GM21737 (cell line): Measurements from ENCODE around the gene SUN1.
"Not testable (repeated sequence)": the region's sequence is repeated elsewhere in the genome, so short reads cannot be mapped to it uniquely, and the experiment has no call there.

Experiments used
- ATAC-seq: cut with Tn5 transposase; IDR thresholded peaks from one replicate; pipeline ENCODE4 v1.9.1; 2021; ENCODE audit warnings: mild to moderate bottlenecking, moderate library complexity; ENCODE audit not compliant: unreplicated experiment

SUN1 gene

DNA sequence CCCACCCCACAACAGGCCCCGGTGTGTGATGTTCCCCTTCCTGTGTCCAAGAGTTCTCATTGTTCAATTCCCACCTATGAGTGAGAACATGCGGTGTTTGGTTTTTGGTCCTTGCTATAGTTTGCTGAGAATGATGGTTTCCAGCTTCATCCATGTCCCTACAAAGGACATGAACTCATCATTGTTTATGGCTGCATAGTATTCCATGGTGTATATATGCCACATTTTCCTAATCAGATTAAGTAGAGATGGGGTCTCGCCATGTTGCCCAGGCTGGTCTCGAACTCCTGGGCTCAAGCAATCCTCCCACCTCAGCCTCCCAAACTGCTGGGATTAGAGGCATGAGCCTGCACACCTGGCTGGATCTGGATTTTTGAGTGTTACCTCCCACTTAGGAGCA is 28.5 kb upstream of the SUN1 start:
- ATAC-seq = not testable (repeated sequence)

DNA sequence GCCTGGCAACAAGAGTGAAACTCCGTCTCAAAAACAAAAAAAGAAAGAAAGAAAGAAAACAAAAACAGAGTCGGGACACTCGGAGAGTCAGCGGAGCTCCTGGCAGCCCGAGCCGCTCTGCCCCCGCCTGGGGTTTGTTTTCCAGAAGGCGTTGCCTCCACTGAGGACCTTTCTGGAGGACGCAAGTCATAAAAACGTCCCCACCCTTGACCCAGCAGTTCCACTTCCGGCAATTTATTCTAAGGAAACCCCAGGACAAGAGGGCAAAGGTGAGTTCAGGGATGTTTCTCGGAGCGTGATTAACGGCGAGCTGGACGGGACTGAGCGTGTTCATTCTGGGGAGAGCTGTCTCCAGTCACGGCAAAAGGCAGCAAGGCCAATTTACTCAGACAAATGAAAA is 27.0 kb upstream of the SUN1 start:
- ATAC-seq = no peak

DNA sequence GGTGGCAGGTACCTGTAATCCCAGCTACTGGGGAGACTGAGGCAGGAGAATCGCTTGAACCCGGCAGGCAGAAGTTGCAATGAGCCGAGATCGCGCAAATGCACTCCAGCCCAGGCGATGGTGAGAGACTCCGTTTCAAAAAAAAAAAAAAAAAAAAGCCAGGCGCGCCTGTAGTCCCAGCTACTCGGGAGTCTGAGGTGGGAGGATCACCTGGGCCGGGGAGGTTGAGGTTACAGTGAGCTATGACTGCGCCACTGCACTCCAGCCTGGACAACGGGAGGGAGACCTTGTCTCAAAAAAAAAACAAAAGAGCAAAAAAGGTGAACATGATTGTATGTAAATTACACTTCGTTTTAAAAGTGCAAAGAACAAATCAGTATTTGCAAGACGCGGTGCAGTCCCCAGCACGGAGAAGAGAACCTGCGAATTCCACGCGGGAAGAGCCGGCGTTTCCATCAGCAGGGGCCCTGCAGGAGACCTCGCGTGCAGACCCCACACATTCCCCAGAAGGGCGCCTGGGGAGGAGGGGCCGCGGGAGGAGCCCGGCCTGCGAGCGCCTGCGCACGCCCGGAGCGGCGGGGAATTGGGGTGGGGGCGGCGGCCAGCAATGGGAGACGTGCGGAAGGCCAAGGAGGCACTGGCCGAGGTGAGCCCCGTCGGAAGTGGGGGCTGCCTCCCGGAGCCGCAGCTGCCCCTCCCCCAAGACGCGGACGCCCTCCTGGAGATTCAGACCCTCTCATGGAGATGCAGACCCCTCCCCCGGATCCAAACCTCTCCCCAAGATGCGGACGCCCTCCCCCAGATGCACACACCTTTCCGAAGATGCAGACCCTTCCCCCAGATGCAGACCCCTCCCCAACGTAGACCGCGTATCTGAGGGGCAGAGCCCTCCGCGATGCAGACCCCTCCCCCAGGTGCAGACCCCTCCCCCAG is 16.7 kb upstream of the SUN1 start:
- ATAC-seq = no peak

DNA sequence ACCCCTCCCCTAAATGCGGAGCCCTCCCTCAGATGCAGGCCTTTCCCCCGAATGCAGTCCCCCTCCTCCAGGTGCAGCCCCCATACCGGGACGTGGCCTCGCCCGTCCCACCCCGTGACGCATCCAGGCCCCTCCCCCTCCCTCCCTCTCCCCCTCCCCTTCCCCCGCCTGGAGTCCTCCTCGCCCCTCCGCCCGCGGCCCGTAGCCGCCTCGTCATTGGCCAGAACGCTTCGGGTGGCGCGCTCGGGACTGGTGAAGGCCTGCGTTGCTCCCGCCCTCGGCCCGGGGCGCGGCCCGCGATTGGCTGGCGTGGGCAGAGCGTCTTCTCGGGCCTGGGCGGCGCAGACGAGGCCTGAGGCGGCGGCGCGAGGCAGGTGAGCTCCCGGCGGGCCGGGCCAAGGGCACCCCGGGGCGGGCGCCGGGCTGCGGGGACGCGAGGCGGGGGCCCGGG is 16.0 kb upstream of the SUN1 start:
- ATAC-seq = peak; percentile 89

DNA sequence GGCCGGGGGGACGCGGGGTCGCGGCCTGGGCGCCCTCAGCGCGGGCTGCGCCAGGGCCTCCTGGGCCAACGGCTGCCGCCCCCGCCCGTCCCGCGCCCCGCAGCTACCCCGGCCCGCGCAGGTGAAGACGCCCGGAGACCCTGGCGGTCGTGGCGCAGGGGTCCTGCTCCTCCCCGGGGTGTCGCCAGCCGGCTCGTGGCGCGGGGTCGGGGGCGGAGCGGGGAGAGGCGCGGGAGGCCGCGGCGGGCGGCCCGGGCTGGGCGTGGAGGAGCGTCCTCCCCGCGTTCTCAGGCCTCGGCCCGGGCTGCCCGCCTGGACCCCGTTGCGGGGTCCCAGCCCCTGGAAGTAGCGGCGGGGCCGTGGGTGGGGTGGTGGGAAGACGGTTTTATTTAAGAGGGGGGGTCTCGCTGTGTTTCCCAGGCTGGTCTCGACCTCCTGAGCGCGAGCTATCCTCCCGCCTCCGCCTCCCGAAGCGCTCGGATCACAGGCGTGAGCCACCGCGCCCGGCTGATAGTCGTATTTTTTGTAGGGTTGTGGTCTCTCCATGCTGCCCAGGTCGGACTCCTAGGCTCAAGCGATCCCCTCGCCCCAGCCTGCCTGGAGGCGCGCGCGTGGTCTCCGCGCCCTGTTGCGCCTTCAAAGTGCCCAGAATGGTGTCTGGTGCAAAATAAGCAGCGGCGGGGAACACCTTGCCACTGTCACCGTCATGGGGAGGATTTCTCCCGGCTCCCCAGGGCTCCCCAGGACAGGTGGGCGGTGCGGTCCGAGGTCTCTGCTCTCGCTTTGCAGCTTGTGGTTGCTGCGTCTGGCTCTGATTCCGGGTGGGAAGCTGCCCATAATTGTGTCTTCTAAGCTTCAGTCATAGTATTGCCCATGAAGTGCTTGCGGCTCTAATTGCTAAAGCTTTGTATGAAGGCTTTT is 15.3 kb upstream of the SUN1 start:
- ATAC-seq = peak; percentile 11

DNA sequence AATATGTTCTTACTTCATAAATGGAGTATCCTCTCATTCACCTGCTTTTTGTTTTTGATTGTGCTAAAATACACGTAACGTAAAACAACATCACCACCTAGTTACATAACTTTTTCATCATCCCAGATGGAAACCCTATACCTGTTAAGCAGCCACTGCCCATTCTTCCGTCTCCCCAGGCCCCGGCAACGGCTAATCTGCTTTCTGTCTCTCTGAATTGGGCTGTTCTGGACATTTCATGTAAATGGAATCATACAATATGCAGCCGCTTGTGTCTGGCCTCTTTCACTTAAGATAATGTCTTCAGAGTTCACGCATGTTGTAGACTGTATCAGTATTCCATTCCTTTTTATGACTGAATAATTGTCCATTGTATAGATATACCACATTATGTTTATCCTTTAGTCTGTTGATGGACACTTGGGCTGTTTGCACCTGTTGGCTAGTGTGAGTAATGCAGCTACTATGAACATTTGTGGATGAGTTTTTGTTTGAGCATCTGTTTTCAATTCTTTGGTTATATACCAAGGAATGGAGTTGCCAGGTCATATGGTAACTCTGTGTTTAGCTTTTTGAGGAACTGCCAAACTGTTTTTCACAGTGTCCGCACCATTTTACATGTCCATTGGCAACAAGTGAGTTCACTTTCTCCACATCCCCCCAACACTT is 14.1 kb upstream of the SUN1 start:
- no peak for ATAC-seq

DNA sequence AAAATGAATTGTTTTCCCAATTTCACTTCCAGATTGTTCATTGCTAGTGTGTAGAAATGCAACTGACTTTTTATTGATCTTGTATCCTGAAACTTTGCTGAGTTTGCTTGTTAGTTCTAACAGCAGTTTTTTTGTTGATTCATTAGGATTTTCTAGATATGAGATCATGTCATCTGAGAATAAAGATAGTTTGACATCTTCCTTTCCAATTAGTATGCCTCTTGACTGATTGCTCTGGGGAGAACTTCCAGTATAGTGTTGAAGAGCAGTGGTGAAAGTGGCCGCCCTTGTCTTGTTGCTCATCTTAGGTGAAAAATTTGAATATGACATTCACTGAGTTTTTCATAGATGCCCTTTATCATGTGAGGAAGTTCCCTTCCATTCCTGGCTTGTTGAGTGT is 11.9 kb upstream of the SUN1 start:
- no peak for ATAC-seq

DNA sequence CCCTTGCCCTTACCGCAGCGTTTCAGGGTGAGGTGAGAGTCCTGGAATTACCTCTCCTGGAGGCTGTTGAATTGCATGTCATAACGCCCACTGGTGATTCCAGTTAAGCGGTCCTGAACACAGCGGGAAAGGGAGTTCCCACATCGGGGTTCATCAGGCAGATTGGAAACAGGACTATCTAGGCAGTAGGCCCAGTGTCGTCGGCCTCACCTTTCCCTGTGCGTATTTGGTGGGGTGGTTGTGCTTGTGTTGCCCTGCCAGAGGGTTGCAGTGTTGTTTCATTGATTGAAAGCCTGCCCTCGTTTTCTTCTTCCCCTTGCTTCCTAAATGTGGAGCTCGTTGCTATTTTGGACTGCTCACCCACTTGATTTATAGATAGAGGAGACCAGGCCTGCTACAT is 10.6 kb upstream of the SUN1 start:
- no peak for ATAC-seq

DNA sequence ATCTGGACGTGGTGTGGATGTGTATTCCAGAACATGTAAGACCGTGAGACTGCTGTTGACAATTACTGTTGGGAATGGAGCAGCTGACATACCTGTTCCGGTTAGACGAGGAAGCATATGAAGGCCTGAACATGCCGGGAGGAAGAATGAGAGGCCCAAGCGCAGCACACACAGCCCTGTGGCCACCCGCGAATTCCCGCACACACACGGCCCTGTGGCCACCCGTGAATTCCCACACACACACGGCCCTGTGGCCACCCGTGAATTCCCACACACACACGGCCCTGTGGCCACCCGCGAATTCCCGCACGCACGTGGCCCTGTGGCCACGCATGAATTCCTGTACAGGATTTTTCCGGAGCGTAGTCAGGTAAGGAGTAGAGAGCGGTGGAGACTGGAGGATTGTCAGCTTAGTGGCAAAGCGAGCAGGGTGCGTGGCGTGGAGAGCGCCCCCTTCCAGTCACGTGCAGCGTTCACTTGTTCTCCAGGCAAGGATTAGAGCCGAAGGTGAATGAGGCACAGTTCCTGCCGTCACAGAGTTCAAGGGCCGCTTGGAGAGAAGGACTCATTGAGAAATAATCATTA is 9.5 kb upstream of the SUN1 start:
- no peak for ATAC-seq

DNA sequence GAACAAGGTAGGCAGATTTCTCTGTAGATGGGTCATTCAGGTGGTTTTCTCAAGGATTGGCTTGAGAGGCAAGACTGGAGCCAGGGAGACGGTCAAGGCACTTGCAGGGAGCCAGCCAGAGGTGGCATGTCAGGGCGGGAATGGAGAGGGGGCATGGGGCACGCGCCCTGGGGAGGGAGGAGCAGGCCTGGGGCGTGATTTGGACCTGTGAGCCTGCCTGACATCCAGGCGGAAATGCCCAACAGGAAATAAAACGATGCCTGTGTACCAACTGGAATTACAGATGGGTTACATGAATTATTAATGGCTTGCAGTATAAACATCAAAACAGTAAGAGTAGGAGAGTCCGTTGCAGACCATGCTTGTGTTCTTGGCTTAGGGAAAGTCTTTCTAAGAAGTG is 8.6 kb upstream of the SUN1 start:
- ATAC-seq = no peak

DNA sequence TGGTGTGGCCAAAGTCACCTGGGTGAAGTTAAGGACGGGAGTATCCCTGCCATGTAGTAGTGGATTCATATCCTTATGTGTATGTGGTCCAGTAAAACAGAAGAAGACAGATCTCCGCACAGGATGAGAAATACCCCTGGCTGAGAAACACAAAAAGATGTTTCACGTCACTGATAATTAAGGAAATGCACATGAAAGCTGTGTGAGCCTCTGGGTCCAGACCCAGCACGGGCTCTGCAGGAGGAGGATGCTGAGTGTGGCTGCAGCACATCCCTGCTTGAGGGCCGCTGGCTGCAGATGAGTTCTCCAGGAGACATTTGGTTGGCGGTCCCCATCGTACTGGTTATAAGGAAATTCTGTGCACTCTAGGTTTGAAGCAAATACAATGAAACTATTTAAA is 8.2 kb upstream of the SUN1 start:
- ATAC-seq = no peak

DNA sequence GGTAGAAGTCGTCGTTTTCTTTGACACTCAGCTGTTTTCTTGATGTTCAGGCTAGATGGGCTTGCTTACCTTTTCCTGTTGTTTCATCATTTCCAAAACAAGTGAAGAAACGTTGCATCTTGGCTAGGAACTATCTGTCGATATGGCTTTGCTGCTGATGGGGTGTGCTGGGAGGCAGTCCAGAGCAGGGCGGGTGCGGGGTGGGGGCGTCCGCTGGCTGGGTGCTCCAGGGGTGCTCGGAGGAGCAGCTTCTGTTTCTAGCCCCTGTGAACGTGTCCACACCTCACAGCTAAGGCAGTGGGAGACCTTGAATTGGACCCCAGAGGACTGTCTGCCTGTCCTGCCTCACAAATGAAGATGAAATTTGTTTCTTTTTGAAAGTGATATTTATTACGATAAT is 7.6 kb upstream of the SUN1 start:
- ATAC-seq = no peak

DNA sequence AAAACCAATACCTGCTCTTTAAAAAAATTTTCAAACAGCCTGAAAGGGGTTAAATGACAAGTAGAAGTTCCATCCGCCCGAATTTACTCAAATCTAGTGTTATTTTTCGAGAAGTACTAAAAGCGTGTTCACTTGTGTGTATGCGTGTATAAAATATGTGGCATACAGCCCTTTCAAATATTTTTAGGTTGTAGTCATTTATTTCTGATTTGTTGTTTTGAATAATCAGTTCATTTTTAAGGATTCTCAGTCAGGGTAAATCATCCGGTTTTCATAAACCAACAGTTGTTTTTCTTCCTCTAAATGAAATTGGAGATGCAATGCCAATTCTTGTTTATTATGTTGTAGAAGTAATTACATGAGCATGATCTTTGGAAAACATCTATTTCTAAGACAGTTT is 6.9 kb upstream of the SUN1 start:
- ATAC-seq = no peak

DNA sequence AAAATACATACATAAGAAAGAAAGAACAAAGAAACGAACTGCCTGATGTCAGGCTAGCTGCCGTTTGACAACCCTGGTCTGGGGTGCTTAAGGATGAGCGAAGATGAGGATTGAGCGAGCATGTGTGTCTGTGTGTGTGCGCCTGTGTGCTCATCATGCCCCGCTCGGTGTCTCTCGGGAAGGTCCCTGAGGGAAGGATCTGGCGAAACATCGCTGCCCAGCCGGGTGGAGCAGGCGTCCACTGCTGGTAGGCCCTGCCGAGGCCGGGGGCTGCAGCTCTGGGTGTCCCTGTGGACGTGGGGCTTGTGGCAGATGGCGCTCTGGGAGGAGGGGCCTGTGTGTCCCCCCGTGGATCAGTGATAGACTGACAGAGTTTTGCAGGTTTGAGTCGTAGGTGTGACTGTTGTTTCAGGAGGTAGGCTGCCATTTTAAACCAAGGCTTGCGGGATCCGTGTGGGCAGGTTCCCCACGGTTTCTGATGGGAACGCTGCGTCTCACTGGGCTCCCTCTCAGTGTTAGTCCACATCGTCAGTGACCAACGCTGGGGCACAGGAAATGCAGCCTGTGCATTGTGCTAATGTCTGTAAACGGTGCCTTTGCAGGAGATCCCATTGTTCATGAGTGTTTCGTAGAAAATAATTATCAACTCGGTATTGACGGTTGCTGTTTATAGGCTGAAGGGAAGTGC is 5.9 kb upstream of the SUN1 start:
- ATAC-seq = no peak

DNA sequence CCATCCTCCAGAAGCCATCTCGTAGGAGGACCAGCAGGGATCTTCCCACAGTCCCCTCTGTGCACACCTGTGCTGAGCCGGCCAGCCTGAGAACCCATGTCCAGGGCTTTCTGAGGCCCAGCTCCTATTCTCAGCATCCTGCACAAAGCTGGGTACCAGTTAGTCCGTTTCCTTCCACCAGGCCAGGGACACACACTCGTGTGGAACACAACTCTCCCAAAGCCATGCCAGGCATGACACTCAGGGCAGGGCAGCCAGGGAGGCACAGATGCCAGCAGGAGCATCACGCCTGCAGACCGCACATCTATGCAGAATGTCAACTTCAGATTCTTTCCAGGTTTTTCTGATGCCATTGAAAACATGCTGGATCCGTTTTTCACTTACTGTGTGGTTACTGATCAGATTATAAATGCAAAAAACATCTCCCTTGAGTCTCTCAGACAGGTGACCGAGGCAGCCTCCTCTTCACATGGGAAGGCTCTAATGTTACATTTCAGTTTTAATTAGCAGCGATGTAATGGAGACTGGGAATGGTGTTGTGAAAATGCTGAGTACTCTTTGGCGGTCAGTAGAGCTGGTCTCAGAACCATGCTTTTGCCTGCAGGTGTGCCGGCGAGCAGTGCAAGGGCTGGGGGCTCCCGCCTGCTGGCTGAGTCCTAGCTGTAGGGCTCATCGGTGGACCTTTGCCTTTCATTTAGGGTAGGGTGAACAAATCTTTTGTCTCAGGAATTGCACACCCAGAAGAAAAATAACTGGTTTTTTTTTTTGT is 3.3 kb upstream of the SUN1 start:
- ATAC-seq = no peak

DNA sequence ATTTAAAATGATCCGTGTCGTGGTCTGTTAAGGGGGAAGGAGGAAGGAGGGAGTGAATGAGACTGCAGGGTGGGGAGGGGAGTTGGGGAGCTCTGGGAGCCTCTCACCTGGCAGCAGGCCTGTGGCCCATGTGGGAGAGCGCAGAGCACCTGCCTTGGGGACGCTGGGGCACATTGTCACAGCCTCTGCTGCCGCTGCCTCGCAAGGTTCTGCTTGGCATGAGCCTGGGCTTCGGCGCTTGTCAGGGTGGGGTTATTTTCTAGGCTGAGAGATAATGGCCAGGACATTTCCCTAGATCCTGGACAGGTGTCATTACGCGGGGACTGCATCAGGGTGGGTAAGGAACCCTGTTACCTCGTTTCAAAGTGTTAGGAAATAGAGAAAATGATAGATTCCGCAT is 2.2 kb upstream of the SUN1 start:
- no peak for ATAC-seq

DNA sequence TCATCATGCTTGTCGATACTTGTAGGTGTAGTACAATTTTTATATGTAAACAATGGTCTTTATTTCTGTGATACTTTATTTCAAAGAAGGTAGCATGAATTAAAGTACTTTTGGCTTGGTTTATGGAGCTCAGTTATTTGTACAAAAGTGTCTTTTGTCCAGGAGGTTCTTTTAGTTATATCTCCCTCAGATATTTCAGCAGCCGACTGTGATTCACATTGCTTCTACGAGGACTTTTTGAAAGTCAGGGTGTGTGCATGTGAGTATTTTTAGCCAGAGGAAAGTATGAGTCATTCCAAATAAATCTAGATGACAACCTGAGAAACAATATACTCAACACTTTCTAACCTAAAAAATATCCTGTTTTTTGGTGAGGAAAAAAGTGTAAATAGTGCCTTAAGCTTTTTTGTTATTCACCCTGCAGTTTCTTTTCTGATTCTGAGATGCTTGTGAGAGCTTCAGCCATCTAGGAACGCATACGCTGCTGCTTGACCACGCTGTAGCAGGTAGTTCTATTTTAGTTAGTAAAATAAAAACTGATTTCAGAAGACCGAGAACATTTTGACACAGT is 595 bp upstream of the SUN1 start:
- peak; percentile 50 for ATAC-seq

DNA sequence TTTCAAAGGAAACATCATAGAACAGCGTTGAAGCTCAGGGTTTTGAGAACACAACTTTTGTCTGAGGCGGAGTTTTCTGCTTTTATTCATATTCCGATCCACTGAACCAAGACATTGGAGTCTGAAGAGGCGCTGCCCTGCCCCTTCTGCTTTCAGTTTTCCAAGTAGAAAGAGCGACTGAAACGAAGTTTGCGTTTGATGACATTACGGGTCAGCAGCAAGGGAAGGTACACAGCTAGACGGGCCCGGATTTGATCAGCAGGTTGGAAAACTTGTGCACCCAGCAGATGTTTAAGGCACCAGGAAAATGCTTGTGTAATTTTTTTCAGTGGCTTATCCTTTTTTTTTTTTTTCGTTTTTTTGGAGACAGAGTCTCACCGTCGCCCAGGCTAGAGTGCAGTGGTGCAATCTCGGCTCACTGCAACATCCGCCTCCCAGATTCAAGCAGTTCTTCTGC is 720 bp downstream of the SUN1 start:
- ATAC-seq = no peak

DNA sequence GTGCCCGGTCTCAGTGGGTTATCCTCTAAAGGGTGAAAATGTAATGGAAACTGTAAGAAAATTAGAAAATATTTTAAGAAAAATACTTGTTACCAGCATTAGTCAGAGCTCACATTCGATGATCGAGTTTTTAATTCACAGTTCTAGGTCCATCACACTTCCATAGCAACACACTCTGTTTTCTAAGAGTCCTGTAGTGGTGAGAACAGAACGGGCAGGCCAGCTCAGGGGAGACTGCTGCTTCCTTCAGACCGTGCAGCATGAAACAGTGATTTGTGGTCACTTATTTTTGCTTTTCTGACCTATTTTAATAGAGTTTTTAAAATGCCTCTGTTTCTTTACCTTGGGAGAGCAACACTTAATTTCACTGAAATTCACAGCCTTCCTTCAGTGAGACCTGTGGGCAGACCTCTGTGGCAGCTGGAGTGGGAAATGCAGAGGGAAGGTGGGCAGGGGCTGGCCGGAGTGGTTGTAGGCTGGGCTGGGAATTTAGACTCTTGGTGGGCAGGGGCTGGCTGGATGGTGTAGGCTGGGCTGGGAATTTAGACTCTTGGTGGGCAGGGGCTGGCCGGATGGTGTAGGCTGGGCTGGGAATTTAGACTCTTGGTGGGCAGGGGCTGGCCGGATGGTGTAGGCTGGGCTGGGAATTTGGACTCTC is 1.5 kb downstream of the SUN1 start:
- no peak for ATAC-seq
